Measurements from ENCODE around the gene MPL.

DNA sequence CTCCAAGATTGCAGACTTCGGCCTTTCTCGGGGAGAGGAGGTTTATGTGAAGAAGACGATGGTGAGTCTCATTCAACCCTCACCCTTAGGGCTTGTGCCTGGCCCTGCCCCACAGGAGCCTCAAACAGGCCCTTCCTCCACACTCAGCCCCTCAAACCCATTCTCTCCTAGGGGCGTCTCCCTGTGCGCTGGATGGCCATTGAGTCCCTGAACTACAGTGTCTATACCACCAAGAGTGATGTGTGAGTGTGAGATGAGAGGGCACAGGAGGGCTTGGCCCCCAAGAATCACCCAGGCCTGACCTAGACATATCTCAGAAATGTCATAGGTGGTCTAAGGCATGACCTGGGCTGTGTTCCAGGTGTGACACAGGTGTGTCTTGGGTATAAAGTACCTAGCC is 18.3 kb upstream of the MPL start:
- TF ChIP-seq JUND (IDR thresholded peaks at IDR 0.05; ENCODE audit: low read length) (no peak), ZNF274 (IDR thresholded peaks at IDR 0.05; ENCODE audit: borderline replicate concordance, extremely low read depth, low read length) (no peak), SIX5 (IDR thresholded peaks at IDR 0.05; ENCODE audit: low read depth, low read length) (no peak), POLR2AphosphoS5 (IDR thresholded peaks at IDR 0.05; ENCODE audit: low read depth, low read length) (no peak), YY1 (IDR thresholded peaks at IDR 0.05; ENCODE audit: low read depth, low read length) (no peak), PHF8 (conservative IDR thresholded peaks at IDR 0.05; ENCODE audit: low read depth, low read length) (no peak), RAD21 (IDR thresholded peaks at IDR 0.05 in 1 of 2, conservative IDR thresholded peaks at IDR 0.05 in 1 of 2; ENCODE audit: low read depth in 2 of 2, low read length in 2 of 2) (no peak), GABPA (IDR thresholded peaks at IDR 0.05; ENCODE audit: borderline replicate concordance, insufficient read depth, low read length) (no peak), TAF1 (IDR thresholded peaks at IDR 0.05; ENCODE audit: low read depth, low read length) (no peak)
- TF ChIP-seq, protein P1, sequence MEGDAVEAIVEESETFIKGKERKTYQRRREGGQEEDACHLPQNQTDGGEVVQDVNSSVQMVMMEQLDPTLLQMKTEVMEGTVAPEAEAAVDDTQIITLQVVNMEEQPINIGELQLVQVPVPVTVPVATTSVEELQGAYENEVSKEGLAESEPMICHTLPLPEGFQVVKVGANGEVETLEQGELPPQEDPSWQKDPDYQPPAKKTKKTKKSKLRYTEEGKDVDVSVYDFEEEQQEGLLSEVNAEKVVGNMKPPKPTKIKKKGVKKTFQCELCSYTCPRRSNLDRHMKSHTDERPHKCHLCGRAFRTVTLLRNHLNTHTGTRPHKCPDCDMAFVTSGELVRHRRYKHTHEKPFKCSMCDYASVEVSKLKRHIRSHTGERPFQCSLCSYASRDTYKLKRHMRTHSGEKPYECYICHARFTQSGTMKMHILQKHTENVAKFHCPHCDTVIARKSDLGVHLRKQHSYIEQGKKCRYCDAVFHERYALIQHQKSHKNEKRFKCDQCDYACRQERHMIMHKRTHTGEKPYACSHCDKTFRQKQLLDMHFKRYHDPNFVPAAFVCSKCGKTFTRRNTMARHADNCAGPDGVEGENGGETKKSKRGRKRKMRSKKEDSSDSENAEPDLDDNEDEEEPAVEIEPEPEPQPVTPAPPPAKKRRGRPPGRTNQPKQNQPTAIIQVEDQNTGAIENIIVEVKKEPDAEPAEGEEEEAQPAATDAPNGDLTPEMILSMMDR (IDR thresholded peaks at IDR 0.05; ENCODE audit: control extremely low read depth in 1 of 3, insufficient read depth in 1 of 3, low read depth in 1 of 3, low read length in 3 of 3): no peak
